Gastroesophageal sphincter (tissue), 3 donors: ENCODE measurements around the gene ADAMTS17.
A peak's percentile ranks its signal among the peaks of the same experiment; 100 is the strongest.

Source experiments
- CTCF ChIP-seq, 4 experiments: fragments of 200-600 bp in 2 of 4; fragments of 450-650 bp in 2 of 4; sonication (generic) in 1 of 4; IDR thresholded peaks; one replicate each; pipeline ENCODE4 v1.5.1; 2017 to 2019; ENCODE audit warnings: antibody characterized with exemption in 4 of 4, mild to moderate bottlenecking in 2 of 4, moderate library complexity in 2 of 4
- EP300 ChIP-seq: sonication (generic); formaldehyde crosslinking; IDR thresholded peaks from one replicate; pipeline ENCODE4 v1.6.1; 2017; ENCODE audit warnings: antibody characterized with exemption, mild to moderate bottlenecking
- POLR2A ChIP-seq, 2 donors: fragments of 450-650 bp; IDR thresholded peaks; one replicate each; pipeline ENCODE4 v1.6.1; 2017; ENCODE audit warnings: antibody characterized with exemption in 2 of 2, mild to moderate bottlenecking in 2 of 2, moderate library complexity in 1 of 2
- POLR2AphosphoS5 ChIP-seq: sonication (generic); formaldehyde crosslinking; IDR thresholded peaks from one replicate; pipeline ENCODE4 v1.6.1; 2017; ENCODE audit warnings: antibody characterized with exemption

DNA sequence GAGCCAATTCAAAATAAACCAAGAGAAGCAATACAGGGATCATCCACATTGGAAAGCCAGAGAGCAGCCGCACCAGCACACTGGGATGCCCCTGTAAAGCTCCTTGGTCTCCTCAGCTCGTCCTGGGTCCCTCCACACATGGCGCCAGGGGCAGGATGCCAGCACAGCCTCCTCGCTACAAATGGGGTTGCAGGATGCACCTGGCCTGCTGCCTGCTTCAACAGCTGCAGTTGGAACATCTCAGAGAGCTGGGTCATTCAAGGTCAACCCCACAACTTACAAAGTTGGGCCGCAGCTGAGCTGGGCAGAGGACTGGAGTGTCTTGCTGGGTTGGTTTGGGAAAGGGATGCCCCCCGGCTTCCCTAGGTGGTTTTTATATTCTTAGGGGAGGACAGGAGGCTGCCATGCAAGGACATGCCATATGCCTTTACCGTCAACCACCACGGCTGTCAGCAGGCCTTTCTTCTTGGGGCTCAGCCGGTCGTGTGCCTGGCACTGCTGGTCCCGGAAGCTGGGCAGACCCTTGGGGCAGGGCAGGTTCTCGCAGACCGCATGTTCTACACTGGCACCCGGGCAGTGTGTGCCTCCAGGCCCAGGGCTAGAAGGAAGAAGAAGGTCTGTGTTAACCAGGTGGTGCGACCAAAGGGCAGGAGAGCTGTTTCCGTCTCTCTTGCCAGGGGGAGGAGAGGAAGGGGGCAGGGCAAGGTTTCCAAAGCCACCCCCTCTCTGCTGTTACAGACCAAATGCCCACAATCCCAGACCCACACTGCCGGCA, 225.2 kb downstream of the ADAMTS17 start:
- TF ChIP-seq CTCF (IDR thresholded peaks at IDR 0.05) (no peak), POLR2A (IDR thresholded peaks at IDR 0.05) (no peak), POLR2AphosphoS5 (peak; percentile 23), EP300 (no peak)
